Activated CD4-positive, alpha-beta T cell treated with anti-CD3 and anti-CD28 coated beads, Interleukin-2, amount 50 U/mL, for 4 hours (primary cell): ENCODE measurements around the gene EEFSEC.

Experiments
- DNase-seq, 2 experiments: peaks; one replicate each; pipeline ENCODE4 v3.0.0-alpha.2; 2020

The EEFSEC gene

DNA sequence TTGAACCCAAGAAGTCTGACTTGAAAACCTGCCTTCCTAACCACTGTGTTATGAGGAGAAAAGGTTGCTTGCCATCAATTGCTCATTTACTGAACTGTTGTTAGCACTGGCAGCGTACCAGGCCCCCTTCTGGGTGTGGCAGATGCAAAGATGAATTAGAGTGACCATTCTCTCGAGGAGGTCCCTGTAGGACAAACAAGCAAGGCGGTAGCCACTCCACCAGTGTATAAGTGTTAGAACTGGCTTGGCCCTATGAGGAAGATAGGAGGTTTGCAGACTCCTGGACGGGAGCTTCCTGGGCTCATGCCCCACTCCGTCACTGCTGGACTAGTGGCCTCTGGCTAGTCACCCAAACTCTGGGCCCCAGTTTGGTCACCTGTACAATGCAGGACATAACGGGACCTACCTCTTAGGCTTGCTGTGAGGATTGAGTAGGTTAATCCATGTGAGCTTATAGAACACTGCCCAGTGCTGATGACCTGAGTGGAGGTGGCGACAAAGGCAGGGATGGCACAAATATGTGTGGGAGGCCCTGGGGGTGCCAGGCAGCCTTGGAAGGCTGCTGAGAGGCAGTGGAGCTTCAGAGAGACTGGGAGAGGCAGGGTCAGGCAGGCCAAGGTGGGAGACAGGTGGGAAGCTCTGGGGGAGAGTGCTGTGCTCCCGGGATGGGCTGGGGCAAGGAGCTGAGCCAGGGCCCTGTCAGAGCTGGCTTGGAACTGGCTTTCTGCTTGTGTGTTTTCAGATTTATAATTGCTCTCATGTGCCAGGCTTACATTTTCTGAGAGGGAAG, 167.5 kb downstream of the EEFSEC start:
- DNase-seq: no peak

GRCh38 chr3:128321418-128321817, 168.1 kb downstream of the EEFSEC start:
- DNase-seq: no peak

GRCh38 chr3:128322030-128323022, 169.0 kb downstream of the EEFSEC start:
- DNase-seq: peak; percentile 58 to 62

GRCh38 chr3:128323206-128324081, 170.2 kb downstream of the EEFSEC start:
- DNase-seq: no peak

DNA sequence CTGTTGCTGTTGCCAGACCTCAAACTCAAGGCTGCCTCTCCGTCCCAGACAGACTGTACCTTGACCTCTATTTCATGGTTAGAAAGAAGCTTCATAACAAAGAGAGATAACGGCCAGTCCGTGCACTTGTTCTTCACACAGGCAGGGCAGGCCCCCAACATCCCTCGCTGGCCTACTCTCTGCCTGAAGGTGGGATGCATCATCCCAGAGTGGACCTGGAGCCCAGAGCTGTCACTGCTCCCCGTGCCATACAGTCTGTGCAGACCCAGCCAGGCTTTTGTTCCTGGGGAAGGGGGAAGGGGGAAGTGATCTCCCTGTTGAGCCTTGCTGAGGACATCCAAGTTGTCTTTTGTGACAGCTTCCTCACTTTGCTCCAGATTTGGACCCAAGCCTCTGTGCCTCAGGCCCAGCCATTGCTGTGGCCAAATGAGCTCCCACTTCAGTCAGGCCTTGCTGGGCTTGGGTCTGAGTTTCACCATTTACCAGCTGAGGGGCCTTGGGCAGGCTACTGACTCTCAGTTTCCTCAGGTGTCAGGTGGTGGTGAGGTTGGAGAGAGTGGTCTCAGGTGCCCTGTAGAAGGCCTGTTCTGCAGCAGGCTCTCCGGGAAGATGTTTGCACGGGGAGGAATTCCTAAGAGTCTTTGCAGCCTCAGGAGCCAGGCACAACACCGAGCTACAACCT, 171.8 kb downstream of the EEFSEC start:
- no peak for DNase-seq

- DNase-seq: no peak
Measured at GRCh38 chr3:128326051-128326823, 173.0 kb downstream of the EEFSEC start.

- no peak for DNase-seq
Measured at GRCh38 chr3:128327606-128328031, 174.3 kb downstream of the EEFSEC start.

DNA sequence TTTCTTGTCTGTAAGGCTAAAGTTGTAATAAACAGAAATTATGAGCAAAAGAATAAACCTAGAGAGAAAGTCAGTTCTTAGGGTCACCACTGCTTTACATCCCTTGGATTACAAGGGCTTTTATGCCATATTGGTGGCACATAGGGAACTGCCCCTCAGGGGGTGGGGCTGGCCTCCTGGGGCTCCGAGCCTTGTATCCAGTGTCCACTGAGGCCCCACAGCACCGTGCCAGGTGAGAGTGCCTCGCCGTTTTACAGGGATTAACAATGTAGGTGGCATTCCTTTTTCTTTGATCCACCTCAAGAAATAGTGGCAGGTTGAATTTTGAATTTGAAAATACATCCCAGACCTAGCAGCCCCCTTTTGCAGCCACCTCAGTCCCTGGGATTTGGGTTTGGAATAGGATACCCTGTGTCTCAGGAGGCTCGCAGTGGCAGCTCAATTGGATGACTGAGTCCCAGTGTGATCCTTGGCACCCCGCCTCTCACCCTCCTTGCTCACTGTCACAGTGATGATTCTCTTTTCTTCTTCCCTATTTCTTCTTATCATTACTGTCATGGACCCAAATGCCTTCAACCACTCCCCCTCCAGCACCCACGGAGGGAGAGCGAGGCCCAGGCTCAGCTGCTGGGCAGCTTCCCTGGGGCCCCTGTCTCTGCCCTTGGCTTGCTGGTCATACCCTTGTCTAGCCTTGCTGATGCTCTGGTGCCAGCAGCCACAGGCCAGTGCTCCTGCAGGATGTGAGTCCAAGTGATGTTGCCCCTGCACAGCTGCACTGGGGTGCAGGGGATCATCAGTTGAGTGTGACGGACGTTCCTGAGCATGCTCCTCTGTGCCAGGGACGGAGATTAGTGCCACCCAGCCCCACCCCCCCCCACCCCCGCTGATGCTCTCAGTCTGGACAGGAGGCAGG, 175.5 kb downstream of the EEFSEC start:
- DNase-seq: no peak

GRCh38 chr3:128329491-128330213, 176.4 kb downstream of the EEFSEC start:
- no peak for DNase-seq

DNA sequence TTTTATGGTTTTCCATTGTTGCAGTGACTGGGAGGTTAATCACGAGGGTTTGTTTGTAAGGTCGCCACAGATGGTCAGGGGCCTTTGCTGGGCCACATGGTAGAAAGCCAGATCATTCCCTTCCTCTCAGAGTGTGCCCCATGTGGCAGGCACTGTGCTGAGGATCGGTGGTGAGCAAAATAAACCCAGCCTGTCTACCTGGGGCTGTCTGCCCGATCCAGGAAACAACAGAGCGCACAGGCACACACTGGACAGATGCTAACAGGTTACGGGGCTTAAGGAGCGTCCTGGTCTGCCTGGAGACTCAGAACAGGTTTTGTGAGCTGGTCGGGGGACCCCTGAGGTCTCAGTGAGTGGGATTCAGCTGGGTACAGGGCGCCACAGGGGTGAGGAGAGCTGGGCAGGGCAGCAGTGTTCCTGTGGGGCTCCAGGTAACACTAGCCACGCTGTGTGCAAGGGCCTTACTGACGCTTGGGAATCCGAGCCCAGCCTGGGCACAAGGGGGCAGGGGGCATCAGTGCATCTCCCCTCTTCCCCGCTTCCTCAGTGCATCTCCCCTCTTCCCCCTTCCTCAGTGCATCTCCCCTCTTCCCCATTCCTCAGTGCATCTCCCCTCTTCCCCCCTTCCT, 177.0 kb downstream of the EEFSEC start:
- DNase-seq: no peak

- DNase-seq: no peak
Measured at GRCh38 chr3:128334086-128334645, 180.9 kb downstream of the EEFSEC start.

- no peak for DNase-seq
Measured at GRCh38 chr3:128334766-128335165, 181.5 kb downstream of the EEFSEC start.

DNA sequence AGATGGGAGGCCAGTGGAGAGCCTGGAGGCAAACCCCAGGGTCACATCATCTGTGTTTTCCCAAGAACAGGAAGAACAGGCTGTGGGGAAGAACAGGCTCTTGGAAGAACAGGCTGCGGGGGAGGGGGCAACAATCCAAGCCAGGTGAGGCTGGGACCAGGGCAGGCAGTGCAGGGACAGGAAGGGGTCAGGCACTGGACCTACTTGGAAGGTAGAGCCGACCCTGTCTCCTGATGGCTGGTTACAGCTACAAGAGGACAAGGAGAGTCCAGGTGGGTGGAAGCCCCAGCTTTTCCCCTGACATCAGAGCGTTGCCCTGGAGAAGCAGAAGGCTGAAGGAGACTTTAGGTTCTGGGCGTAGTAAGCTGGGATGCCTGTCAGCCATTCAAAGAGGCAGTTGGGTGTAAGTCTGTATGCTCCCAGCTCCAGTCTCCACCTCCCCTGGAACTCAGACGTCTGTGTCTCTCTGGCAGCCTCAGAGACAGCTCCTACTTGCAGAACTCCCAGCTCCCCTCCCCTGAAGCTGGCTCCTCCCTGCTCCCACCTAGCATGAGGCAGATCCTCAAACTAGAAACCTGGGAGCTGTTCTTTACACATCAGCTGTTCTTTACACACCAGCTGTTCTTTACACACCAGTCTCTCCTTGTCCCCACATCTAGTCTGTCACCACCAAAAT, 182.5 kb downstream of the EEFSEC start:
- DNase-seq: no peak

DNA sequence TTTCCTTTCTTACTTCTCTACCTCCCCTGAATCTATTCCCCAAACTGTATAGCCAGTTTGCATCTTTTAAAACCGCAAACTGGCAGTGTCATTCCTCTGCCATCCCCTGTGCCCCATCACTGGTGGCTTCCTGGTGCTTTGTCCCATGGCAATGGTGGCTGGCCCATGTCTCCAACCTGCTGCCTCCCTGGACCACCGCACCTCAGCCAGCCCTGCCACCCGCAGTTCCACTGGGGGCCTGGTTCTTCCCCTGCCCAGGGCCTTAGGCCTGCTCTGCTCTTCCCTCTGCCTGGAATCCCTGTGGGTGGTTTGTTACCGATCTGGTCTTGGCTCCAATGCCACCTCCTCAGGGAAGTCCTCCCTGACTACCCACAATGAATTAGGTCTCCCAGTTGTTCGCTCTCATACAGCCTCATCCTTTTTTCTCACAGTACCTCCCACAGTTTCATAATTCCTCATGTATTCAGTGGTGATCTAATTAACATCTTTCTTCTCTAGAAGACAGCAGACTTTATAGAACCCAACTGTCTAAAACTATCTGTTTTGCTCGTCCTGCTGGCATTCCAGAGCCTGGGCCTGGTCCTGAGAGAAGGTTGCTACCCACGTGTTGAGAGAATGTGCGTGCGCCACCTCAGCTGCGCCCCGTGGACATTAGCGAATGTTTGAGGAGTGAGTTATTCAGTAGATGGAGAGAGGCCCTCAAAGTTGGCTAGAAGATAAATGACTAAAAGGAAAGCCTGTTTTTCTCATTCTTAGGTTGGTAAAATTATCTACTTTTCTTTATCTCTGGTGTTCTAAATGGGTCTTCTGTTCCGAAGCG, 183.3 kb downstream of the EEFSEC start:
- DNase-seq: no peak

- DNase-seq: no peak
Measured at GRCh38 chr3:128337305-128337704, 184.0 kb downstream of the EEFSEC start.

GRCh38 chr3:128338536-128339330, 185.5 kb downstream of the EEFSEC start:
- DNase-seq: no peak
